CD4-positive, alpha-beta memory T cell (primary cell): ENCODE measurements around the gene ME3. TPM values are rescaled to one million over a fixed set of nuclear protein-coding genes. Genes with fewer than 3 reads are reported as not detected.

Experiments used
- CTCF ChIA-PET: fragments of 350-600 bp; sonication (Branson Sonifier 250); formaldehyde crosslinking; loops from one replicate; lab custom pipeline; 2021; ENCODE audit warnings: inconsistent platforms; ENCODE audit not compliant: partially characterized antibody; lab: Charles Lee
- POLR2A ChIA-PET: fragments of 350-600 bp; sonication (Branson Sonifier 250); formaldehyde crosslinking; loops from one replicate; lab custom pipeline; 2021; ENCODE audit not compliant: partially characterized antibody; lab: Charles Lee
- DNase-seq, 5 donors: peaks; one replicate each; pipeline versions ENCODE4 v3.0.0 to v3.0.0-alpha.2; 2020 to 2022; ENCODE audit warnings: mixed read lengths in 1 of 5
- H3K27ac ChIP-seq: one replicate; pipeline ENCODE4 v1.7.0; 2013; ENCODE audit warnings: low read depth, low read length
- H3K27me3 ChIP-seq: 2 replicates; pipeline ENCODE4 v1.7.0; 2013; ENCODE audit warnings: mild to moderate bottlenecking, low read length, moderate library complexity; ENCODE audit not compliant: insufficient read depth
- H3K36me3 ChIP-seq: 2 replicates; pipeline ENCODE4 v1.7.0; 2013; ENCODE audit warnings: mild to moderate bottlenecking, low read length, moderate library complexity; ENCODE audit not compliant: insufficient read depth
- H3K4me1 ChIP-seq: 2 replicates; pipeline ENCODE4 v1.7.0; 2013; ENCODE audit warnings: mild to moderate bottlenecking, low read length, moderate library complexity; ENCODE audit not compliant: insufficient read depth
- H3K4me3 ChIP-seq, 2 donors: one replicate each; pipeline ENCODE4 v1.7.0; 2013; ENCODE audit warnings: low read length in 2 of 2, mild to moderate bottlenecking in 1 of 2
- H3K9me3 ChIP-seq, 2 donors: one replicate each; pipeline ENCODE4 v1.7.0; 2013; ENCODE audit warnings: low read length in 2 of 2, control low read depth in 1 of 2; ENCODE audit not compliant: control insufficient read depth in 1 of 2
- H3K27ac Mint-ChIP-seq, 7 donors: one replicate each; pipeline ENCODE4 v1.8.0; 2020 to 2021; ENCODE audit warnings: mixed read lengths in 7 of 7, mild to moderate bottlenecking in 6 of 7, inconsistent platforms in 3 of 7, moderate library complexity in 3 of 7
- H3K27me3 Mint-ChIP-seq, 2 donors: one replicate each; pipeline ENCODE4 v1.8.0; 2020 to 2021; ENCODE audit warnings: mixed read lengths in 2 of 2
- H3K36me3 Mint-ChIP-seq, 2 donors: one replicate each; pipeline ENCODE4 v1.8.0; 2020 to 2021; ENCODE audit warnings: mixed read lengths in 2 of 2, inconsistent platforms in 1 of 2, mild to moderate bottlenecking in 1 of 2
- H3K4me1 Mint-ChIP-seq, 4 donors: one replicate each; pipeline ENCODE4 v1.8.0; 2020 to 2021; ENCODE audit warnings: mixed read lengths in 4 of 4, mild to moderate bottlenecking in 1 of 4
- H3K4me3 Mint-ChIP-seq, 8 donors: one replicate each; pipeline ENCODE4 v1.8.0; 2020 to 2021; ENCODE audit warnings: mixed read lengths in 8 of 8, mild to moderate bottlenecking in 7 of 8, moderate library complexity in 6 of 8, inconsistent platforms in 3 of 8
- H3K9me3 Mint-ChIP-seq, 8 donors: one replicate each; pipeline ENCODE4 v1.8.0; 2020 to 2021; ENCODE audit warnings: mixed read lengths in 8 of 8, mild to moderate bottlenecking in 5 of 8, inconsistent platforms in 3 of 8, moderate library complexity in 1 of 8
- intact Hi-C: fragments of 100-400 bp; cut with micrococcal nuclease; formaldehyde crosslinking; loops from one replicate; pipeline ENCODE4 v1.15.1; 2023
- polyA plus RNA-seq, 2 donors: library from polyadenylated mRNA; unstranded; fragments of 300-500 nt; fragmentation: Illumina TruSeq; gene quantifications; one replicate each; pipeline ENCODE4 v1.2.3, GENCODE V29; 2021
- total RNA-seq, 2 experiments: library from RNA; stranded (reverse); gene quantifications; one replicate each; pipeline ENCODE4 v1.2.3, GENCODE V29; 2021

ME3 gene
- total and polyA plus RNA-seq, 4 experiments from 2014 or later = 0.15 to 1.9 (median 1.3) TPM; not detected in 1

DNA sequence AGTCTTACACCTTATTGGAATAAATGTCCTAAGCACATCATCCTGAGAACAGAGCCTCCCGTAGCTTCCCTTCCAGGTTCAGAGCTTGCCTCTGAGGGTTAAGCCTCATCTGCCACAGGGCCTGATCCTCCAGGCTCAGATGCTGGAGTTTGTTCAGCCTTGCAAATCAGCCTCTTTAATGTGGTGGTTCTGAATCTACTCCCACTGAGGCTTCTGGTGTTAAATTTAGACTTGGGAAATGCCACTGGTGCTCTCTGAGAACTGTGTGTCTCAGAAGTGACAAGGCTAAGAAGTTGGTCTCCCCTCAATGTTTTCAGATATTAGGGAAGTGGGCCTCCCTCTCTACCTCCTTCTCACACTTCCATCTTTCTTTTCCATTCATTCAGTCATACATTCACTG, 229.0 kb downstream of the ME3 start:
- intact Hi-C loops = no loop called here
- no peaks in the 10 kb centered on the region for H3K36me3 ChIP-seq
- no peaks in the 10 kb centered on the region for H3K4me1 ChIP-seq
- ChIA-PET CTCF (no interaction called here), POLR2A (no interaction called here)
- Mint-ChIP-seq H3K27ac (no peak overlapping the region), H3K36me3 (peaks cover 0 to 4% of the 10 kb centered on the region in 2 donors), H3K9me3 (no peaks in the 10 kb centered on the region), H3K27me3 (peaks cover 0 to 1% of the 10 kb centered on the region in 2 donors), H3K4me3 (no peak overlapping the region), H3K4me1 (peaks cover 0 to 5% (median 2%) of the 10 kb centered on the region in 4 donors)
- H3K27ac ChIP-seq = no peak overlapping the region
- no peaks in the 10 kb centered on the region for H3K9me3 ChIP-seq
- H3K27me3 ChIP-seq = no peaks in the 10 kb centered on the region
- H3K4me3 ChIP-seq = no peak overlapping the region
- no peak for DNase-seq

DNA sequence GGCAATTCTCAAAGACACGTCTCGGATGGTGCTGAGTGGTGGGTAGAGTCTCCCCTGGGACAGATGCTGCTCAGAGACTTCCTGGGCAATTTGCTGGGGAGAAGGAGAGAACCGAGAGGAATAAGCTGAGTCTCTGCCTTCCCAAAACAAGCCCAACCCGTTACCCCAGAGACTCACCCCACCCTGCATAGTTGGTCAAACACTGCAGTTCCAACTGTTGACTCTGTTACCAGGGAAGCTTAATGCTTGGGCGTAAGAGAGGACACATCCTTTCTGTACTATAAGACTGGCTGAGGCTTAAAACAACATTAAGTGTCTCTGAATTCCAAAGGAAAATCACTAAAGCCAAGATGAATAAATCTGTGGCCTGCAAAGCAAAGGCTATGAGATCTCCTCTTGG, 229.6 kb downstream of the ME3 start:
- Histone ChIP-seq H3K9me3 (no peaks in the 10 kb centered on the region), H3K36me3 (no peaks in the 10 kb centered on the region), H3K27ac (no peak overlapping the region), H3K4me1 (no peaks in the 10 kb centered on the region), H3K27me3 (no peaks in the 10 kb centered on the region), H3K4me3 (no peak overlapping the region)
- intact Hi-C loops = no loop called here
- Mint-ChIP-seq H3K9me3 (no peaks in the 10 kb centered on the region), H3K27me3 (peaks cover 0 to 1% of the 10 kb centered on the region in 2 donors), H3K4me3 (no peak overlapping the region), H3K36me3 (peaks cover 0 to 4% of the 10 kb centered on the region in 2 donors), H3K4me1 (no peaks in the 10 kb centered on the region), H3K27ac (no peak overlapping the region)
- ChIA-PET CTCF (interaction anchor here (1.2 kb wide), 2 partner anchors 8 to 16 kb away, joined by 3 read pairs; no protein-coding TSS in a partner anchor), POLR2A (no interaction called here)
- no peak for DNase-seq

DNA sequence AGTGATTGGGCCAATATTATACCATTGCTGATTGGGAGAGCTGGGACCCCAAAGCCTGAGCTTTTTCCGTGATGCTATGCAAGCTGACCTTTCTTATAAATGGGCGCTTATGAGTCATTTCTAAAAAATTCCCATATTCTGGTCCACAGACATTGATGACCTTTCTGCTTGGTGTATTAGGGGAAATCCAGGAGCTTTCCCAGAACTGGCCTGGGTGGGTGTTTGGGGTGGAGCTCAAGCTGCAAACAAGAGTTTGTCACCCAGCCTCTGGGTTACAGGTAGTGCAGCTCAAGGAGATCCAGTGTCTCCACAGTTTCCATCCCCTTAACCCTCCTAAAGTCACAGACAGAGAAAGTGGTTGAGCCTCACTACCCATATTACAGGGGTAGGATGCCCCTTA, 230.0 kb downstream of the ME3 start:
- no peaks in the 10 kb centered on the region for H3K9me3 Mint-ChIP-seq
- Histone ChIP-seq H3K4me3 (no peak overlapping the region), H3K27ac (no peak overlapping the region), H3K9me3 (no peaks in the 10 kb centered on the region), H3K4me1 (no peaks in the 10 kb centered on the region), H3K27me3 (no peaks in the 10 kb centered on the region), H3K36me3 (no peaks in the 10 kb centered on the region)
- intact Hi-C loops = no loop called here
- H3K4me3 Mint-ChIP-seq = no peak overlapping the region
- H3K27ac Mint-ChIP-seq = no peak overlapping the region
- no peak for DNase-seq
- CTCF ChIA-PET = interaction anchor here (1.2 kb wide), 2 partner anchors 9 to 16 kb away, joined by 3 read pairs; no protein-coding TSS in a partner anchor
- peaks cover 0 to 1% of the 10 kb centered on the region in 2 donors for H3K27me3 Mint-ChIP-seq
- H3K36me3 Mint-ChIP-seq = peaks cover 0 to 4% of the 10 kb centered on the region in 2 donors
- POLR2A ChIA-PET = no interaction called here
- no peaks in the 10 kb centered on the region for H3K4me1 Mint-ChIP-seq

DNA sequence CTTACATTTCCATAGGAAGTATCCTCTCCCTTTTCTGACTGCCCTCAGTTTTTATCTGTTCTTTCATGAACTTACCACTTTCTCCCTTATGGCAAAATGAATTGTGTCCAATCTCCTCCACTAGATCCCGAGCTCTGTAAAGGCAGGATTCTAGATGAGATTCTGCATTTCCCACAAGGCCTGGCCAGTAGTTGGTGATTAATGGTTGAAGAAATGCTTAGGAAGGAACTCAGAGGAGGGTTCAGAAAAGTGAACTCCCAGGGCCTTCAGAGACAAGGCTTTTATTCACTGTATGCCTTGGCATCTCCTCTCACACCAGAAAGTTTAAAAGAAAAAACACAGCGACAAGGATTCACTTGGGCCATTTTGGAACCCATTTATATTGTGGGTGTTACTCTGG, 231.6 kb downstream of the ME3 start:
- peaks cover 0 to 1% of the 10 kb centered on the region in 2 donors for H3K27me3 Mint-ChIP-seq
- POLR2A ChIA-PET = interaction anchor here (1.0 kb wide), 1 partner anchor 10 kb away, joined by 3 read pairs; no protein-coding TSS in a partner anchor
- no peaks in the 10 kb centered on the region for H3K4me1 Mint-ChIP-seq
- intact Hi-C loops = no loop called here
- DNase-seq = no peak
- no peak overlapping the region for H3K27ac Mint-ChIP-seq
- H3K36me3 Mint-ChIP-seq = peaks cover 0 to 4% of the 10 kb centered on the region in 2 donors
- Histone ChIP-seq H3K4me3 (no peak overlapping the region), H3K36me3 (no peaks in the 10 kb centered on the region), H3K9me3 (no peaks in the 10 kb centered on the region), H3K4me1 (no peaks in the 10 kb centered on the region), H3K27me3 (no peaks in the 10 kb centered on the region), H3K27ac (no peak overlapping the region)
- no peaks in the 10 kb centered on the region for H3K9me3 Mint-ChIP-seq
- CTCF ChIA-PET = interaction anchor here (1.1 kb wide), 1 partner anchor 14 kb away, joined by 4 read pairs; no protein-coding TSS in a partner anchor
- H3K4me3 Mint-ChIP-seq = no peak overlapping the region

DNA sequence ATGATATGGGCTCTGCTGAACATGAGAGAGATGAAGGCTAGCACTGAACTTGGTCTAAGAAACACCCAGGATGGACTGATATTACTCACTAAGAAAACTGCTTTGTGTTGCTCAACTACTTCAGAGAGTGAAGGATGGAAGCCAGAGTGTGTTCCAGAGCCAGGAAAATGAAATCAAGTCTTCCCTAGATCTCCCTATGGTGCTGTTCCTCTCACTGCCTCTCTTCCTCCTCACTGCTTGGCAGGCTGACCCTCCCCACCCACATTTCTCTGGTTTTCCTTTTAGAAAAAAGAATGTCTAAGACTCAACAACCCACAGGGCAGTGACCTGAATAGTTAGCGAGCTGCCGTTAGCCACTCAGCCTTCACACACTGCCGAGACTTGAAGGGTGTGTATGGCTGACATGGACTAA, 232.1 kb downstream of the ME3 start:
- Histone ChIP-seq H3K4me3 (no peak overlapping the region), H3K27me3 (no peaks in the 10 kb centered on the region), H3K27ac (no peak overlapping the region), H3K4me1 (no peaks in the 10 kb centered on the region), H3K36me3 (no peaks in the 10 kb centered on the region), H3K9me3 (no peaks in the 10 kb centered on the region)
- no peaks in the 10 kb centered on the region for H3K9me3 Mint-ChIP-seq
- ChIA-PET POLR2A (no interaction called here), CTCF (no interaction called here)
- H3K36me3 Mint-ChIP-seq = peaks cover 0 to 4% of the 10 kb centered on the region in 2 donors
- no peak overlapping the region for H3K4me3 Mint-ChIP-seq
- H3K27me3 Mint-ChIP-seq = peaks cover 0 to 1% of the 10 kb centered on the region in 2 donors
- no peaks in the 10 kb centered on the region for H3K4me1 Mint-ChIP-seq
- no peak for DNase-seq
- H3K27ac Mint-ChIP-seq = no peak overlapping the region
- intact Hi-C loops = no loop called here

DNA sequence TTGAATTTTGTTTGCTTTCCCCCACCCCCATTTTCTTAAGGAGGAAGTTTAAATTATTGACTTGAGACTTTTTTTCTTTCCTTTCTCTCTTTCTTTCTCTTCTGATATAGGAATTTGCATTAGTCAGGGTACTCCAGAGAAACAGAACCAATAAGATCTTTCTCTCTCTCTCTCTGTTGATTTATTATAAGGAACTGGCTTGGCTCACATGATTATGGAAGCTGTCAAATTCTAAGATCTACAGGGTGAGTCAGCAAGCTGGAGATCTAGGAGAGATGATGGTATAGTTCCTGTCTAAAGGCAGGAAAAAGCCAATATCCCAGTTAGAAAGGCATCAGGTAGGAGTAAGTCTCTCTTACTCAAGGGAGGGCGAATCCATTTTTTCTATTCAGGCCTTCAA, 233.7 kb downstream of the ME3 start:
- H3K4me3 ChIP-seq = no peak overlapping the region
- H3K9me3 Mint-ChIP-seq = peaks cover 0 to 2% (median 0%) of the 10 kb centered on the region in 8 donors
- ChIA-PET POLR2A (no interaction called here), CTCF (no interaction called here)
- H3K36me3 Mint-ChIP-seq = peaks cover 0 to under 1% of the 10 kb centered on the region in 2 donors
- no peak overlapping the region for H3K4me3 Mint-ChIP-seq
- no peaks in the 10 kb centered on the region for H3K36me3 ChIP-seq
- no peaks in the 10 kb centered on the region for H3K4me1 ChIP-seq
- H3K9me3 ChIP-seq = no peaks in the 10 kb centered on the region
- no peak overlapping the region for H3K27ac ChIP-seq
- peaks cover 0 to under 1% of the 10 kb centered on the region in 2 donors for H3K27me3 Mint-ChIP-seq
- DNase-seq = no peak
- no peak overlapping the region for H3K27ac Mint-ChIP-seq
- H3K27me3 ChIP-seq = no peaks in the 10 kb centered on the region
- intact Hi-C loops = no loop called here
- no peaks in the 10 kb centered on the region for H3K4me1 Mint-ChIP-seq

DNA sequence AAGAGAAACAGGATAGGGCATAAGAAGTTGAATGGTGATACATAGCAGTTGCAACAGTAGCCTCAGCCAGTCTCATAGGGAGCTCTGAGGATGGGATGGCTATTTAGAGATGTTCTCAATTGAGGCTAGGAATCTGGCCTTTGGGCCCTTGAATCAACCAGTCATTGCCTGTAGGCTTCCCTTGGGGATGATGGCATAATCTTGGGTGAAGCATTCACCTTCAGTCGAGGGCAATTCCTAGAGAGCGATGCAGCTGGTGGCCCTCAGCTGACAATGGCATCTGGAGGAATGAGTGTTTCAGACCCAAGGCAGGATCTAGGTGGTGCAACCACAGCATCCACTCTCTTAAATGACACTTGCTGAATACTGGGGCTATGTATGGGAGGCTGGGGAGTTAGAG, 236.7 kb downstream of the ME3 start:
- Mint-ChIP-seq H3K27ac (no peak overlapping the region), H3K9me3 (peaks cover 0 to 3% (median 0%) of the 10 kb centered on the region in 8 donors), H3K4me3 (no peak overlapping the region), H3K27me3 (no peaks in the 10 kb centered on the region), H3K36me3 (peaks cover 0 to 7% of the 10 kb centered on the region in 2 donors), H3K4me1 (no peaks in the 10 kb centered on the region)
- Histone ChIP-seq H3K27ac (no peak overlapping the region), H3K9me3 (no peaks in the 10 kb centered on the region), H3K27me3 (no peaks in the 10 kb centered on the region), H3K4me3 (no peak overlapping the region), H3K4me1 (no peaks in the 10 kb centered on the region), H3K36me3 (no peaks in the 10 kb centered on the region)
- no peak for DNase-seq
- POLR2A ChIA-PET = no interaction called here
- CTCF ChIA-PET = interaction anchor here (1.2 kb wide), 1 partner anchor 20 kb away, joined by 3 read pairs; no protein-coding TSS in a partner anchor
- intact Hi-C loops = no loop called here
